ENCODE data around the gene ZNF367.
A peak's percentile ranks its signal among the peaks of the same experiment; 100 is the strongest.

Gene ZNF367

GRCh38 chr9:96418083-96418919, at the start of gene ZNF367:
TSS of gene ZNF367 (minus strand) at chr9:96418370. CDS start at chr9:96418032, 338 bp downstream.
- DNase-seq (ENCODE audit: low read depth in 1 of 2, low spot score in 1 of 2) = peak; percentile 76 to 88

DNA sequence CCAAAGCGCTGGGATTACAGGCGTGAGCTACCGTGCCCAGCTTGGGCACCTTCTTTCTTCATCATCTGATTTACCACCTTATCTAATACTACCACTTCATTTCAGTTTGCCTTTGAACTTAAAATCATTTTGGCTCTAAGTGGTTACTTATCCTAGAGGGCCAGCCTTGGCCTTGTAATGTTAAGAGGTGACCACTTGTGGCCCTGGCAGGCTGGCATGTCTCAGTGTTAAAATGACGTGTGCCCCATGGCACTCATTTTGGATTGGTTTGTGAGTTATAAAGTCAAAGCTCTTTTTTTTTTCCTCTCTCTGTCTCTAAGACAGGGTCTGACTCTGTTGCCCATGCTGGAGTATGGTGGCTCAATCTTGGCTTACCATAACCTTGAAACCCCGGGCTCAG, 49.6 kb upstream of the ZNF367 start:
- DNase-seq (ENCODE audit: low read depth in 1 of 2, low spot score in 1 of 2) = no peak

DNA sequence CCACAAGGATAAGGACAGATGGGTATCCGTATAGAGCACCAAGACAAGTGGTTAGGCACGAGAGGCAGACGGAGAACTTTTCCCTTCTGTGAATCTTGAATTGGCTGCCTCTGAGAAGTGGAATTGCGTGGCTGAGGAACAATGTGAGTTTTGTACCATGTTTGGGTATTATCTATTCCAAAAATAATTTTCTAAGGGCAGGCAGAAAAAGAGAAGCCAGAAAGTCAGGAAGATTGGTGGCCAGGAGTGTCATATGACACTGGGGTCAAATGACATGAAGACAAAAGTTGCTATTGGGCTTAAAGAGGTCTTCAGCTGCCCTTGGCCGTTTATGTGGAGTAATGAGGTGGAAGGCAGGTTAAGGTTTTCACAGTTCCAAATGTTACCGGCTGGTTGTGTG, 46.3 kb upstream of the ZNF367 start:
- no peak for DNase-seq (ENCODE audit: low read depth in 1 of 2, low spot score in 1 of 2)

- no peak for DNase-seq (ENCODE audit: low read depth in 1 of 2, low spot score in 1 of 2)
These were observed 44.4 kb upstream of the ZNF367 start for GRCh38 chr9:96462541-96462940.

- no peak for DNase-seq (ENCODE audit: low read depth in 1 of 2, low spot score in 1 of 2)
These were observed 43.2 kb upstream of the ZNF367 start for GRCh38 chr9:96461336-96461735.

- DNase-seq (ENCODE audit: low read depth in 1 of 2, low spot score in 1 of 2) = no peak
These were observed 42.7 kb upstream of the ZNF367 start for GRCh38 chr9:96460882-96461281.

GRCh38 chr9:96460470-96460869, 42.3 kb upstream of the ZNF367 start:
- no peak for DNase-seq (ENCODE audit: low read depth in 1 of 2, low spot score in 1 of 2)

GRCh38 chr9:96459268-96460007, 41.3 kb upstream of the ZNF367 start:
- no peak for DNase-seq (ENCODE audit: low read depth in 1 of 2, low spot score in 1 of 2)

- DNase-seq (ENCODE audit: low read depth in 1 of 2, low spot score in 1 of 2) = no peak
These were observed 40.1 kb upstream of the ZNF367 start for GRCh38 chr9:96458226-96458625.

DNA sequence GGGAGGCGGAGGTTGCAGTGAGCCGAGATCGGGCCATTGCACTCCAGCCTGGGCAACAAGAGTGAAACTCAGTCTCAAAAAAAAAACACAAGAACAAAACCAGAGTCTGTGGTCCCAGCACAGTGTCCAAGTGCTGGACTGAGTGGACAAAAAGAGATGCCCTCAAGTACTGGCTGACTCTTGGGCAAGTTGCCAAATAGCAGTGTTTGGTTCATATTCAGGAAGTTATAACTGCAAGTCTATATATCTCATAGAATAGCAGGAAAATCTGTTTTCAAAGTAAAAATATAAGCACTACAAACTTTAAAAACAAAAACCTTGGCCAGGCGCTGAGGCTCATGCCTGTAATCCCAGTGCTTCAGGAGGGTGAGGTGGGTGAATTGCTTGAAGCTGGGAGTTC, 39.1 kb upstream of the ZNF367 start:
- DNase-seq (ENCODE audit: low read depth in 1 of 2, low spot score in 1 of 2) = no peak

GRCh38 chr9:96453625-96454024, 35.5 kb upstream of the ZNF367 start:
- no peak for DNase-seq (ENCODE audit: low read depth in 1 of 2, low spot score in 1 of 2)

- DNase-seq (ENCODE audit: low read depth in 1 of 2, low spot score in 1 of 2) = peak; percentile 7 to 25
These were observed 32.7 kb upstream of the ZNF367 start for GRCh38 chr9:96450613-96451528.

- peak; percentile 85 to 91 for DNase-seq (ENCODE audit: low read depth in 1 of 2, low spot score in 1 of 2)
These were observed 31.9 kb upstream of the ZNF367 start, which contains the start of gene HABP4 for GRCh38 chr9:96449845-96450612. TSS of gene HABP4 (plus strand) at chr9:96450169. CDS start at chr9:96450280, 111 bp downstream.

GRCh38 chr9:96449523-96449844, 31.3 kb upstream of the ZNF367 start:
- no peak for DNase-seq (ENCODE audit: low read depth in 1 of 2, low spot score in 1 of 2)

DNA sequence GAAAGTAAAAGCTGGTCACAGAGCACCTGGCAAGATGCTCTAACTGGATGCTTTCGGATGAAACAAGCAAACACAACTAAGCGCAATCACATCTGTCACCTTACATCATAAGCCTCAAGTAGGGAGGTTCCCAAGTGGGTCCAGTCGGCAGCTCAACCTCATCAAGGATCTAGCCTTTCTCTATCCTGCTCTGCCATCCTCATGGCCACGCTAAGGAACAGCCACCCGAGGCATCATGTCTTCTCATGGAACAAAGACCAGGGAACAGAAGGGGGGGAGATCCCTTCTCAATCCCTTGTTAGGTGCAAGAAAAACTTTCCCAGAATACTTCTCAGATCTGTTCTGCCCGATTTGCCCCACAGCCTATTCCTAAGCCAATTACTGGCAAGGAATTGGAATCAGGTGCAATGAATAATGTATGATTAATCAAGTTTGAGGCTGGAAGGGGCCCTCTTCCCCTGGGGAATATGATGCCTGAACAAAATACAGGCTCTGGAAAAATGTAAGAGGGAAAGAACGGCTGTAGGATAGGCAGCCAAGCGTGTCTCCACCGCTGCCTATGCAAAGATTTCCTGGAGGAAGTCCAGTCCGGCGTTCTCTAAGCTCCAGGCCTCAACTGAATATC, 30.5 kb upstream of the ZNF367 start:
- DNase-seq (ENCODE audit: low read depth in 1 of 2, low spot score in 1 of 2) = no peak

DNA sequence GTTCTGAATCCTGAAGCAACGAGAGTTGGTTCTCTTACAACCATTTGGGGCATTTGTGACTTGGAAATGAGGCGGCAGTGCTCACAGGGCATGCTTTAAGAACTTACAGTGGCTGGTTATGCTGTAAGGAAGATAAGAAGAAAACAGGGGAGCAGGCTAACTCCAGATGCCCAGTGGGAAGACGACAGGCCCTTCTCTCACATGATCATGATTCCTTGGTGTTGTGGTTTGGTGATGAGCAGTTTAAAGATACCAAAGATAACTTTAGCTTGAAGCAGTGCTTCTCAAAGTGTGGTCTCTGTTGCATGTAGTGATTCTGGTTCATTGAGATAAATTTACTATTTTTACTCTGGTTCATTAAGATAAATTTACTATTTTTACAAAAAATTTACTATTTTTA, 29.2 kb upstream of the ZNF367 start:
- no peak for DNase-seq (ENCODE audit: low read depth in 1 of 2, low spot score in 1 of 2)

GRCh38 chr9:96442491-96442890, 24.3 kb upstream of the ZNF367 start:
- no peak for DNase-seq (ENCODE audit: low read depth in 1 of 2, low spot score in 1 of 2)

DNA sequence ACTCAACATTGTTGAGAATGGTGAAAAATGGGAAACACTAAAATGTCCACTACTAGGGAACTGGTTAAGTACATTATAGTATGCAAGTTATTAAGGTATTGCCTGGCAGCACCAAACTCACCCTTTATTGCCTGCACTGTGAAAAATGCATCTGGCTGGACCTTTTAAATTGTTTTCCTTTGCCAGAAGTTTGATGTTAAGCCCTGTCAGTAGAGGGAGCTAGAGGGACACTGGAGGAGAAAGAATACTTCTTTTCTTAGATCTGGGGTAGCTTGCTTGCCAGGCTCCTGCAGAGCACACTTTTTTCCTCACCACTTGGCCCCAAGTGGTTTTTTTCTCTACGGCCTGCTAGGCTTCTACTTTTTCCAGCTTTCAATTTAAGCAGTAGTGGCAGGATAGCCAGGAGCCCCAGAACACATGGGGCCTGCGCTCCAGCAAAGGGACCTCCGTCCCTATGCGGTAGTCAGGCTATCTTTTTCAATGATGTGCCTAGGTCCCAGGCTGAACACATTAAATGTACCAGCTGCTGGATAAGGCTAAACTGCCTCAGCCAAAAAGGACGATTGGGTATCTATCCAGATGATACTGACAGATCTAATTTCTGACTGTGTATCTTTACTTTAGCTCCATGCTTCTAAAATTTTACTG, 23.8 kb upstream of the ZNF367 start:
- DNase-seq (ENCODE audit: low read depth in 1 of 2, low spot score in 1 of 2) = no peak

DNA sequence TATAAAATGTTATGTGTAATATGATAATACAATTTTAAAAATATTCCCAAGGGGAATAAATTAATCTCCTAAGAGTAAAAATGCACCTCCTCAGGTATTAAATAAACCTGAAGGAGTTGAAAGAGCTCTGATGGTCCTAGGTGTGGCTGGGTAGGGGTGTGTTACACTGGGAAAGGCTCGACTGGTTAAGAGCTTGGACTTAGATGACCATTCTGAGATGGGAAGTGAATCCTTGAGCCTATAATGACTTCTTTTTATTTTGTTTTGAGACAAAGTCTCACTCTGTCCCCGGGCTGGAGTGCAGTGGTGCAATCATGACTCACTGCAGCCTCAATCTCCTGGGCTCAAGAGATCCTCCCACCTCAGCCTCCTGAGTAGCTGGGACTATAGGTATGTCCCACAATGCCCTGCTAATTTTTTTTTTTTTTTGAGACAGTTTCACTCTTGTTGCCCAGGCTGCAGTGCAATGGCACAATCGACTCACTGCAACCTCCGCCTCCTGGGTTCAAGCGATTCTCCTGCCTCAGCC, 22.6 kb upstream of the ZNF367 start:
- DNase-seq (ENCODE audit: low read depth in 1 of 2, low spot score in 1 of 2) = no peak

Measured in activated CD4-positive, alpha-beta T cell treated with anti-CD3 and anti-CD28 coated beads, Interleukin-2, amount 50 U/mL, for 24 hours (primary cell).